ENCODE results near the gene PPARD. TPM values are rescaled to one million over a fixed set of nuclear protein-coding genes. Genes with fewer than 3 reads are reported as not detected.
A peak's percentile ranks its signal among the peaks of the same experiment; 100 is the strongest.

The PPARD gene
- total and polyA plus RNA-seq, 2 of the 13 experiments (the other 11 are each of a cell fraction or from before 2014, with no cell fraction given) = 6.1 to 13.3 TPM

DNA sequence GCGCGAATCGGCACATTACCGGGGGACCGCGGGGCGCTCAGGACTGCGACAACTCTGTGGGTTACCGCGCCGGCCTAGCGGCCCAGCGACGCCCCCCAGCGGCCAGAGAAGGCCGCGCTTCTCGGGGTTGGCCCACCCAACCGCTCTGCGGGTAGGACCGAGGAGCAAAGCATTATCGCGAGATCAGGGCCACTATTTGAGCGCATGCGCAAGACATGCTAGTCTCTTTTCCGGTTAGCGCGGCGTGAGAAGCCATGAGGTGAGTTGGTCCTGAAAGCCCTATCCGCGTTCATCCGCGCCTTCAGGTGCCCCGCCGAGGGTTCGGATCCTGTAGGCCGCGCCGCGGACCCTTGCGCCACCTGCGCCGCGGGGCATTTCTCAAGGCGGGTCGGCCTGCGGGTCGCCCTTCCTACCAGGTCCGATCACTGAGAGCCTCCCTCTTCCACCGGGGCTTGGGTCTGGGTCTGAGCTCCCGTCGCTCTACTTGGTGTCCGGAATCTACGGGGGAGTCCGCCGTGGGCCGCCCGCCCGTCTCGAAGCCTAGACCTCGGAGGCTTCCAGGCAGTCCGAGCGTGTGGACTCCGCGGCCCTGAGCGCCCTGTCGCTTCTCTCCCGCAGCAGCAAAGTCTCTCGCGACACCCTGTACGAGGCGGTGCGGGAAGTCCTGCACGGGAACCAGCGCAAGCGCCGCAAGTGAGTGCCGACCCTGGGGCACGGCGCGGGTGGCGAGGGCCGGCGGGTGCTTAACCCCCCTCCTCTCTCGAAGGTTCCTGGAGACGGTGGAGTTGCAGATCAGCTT, 126.0 kb downstream of the PPARD start, which contains the start of gene RPL10A (continued):
- TF ChIP-seq, protein P1, sequence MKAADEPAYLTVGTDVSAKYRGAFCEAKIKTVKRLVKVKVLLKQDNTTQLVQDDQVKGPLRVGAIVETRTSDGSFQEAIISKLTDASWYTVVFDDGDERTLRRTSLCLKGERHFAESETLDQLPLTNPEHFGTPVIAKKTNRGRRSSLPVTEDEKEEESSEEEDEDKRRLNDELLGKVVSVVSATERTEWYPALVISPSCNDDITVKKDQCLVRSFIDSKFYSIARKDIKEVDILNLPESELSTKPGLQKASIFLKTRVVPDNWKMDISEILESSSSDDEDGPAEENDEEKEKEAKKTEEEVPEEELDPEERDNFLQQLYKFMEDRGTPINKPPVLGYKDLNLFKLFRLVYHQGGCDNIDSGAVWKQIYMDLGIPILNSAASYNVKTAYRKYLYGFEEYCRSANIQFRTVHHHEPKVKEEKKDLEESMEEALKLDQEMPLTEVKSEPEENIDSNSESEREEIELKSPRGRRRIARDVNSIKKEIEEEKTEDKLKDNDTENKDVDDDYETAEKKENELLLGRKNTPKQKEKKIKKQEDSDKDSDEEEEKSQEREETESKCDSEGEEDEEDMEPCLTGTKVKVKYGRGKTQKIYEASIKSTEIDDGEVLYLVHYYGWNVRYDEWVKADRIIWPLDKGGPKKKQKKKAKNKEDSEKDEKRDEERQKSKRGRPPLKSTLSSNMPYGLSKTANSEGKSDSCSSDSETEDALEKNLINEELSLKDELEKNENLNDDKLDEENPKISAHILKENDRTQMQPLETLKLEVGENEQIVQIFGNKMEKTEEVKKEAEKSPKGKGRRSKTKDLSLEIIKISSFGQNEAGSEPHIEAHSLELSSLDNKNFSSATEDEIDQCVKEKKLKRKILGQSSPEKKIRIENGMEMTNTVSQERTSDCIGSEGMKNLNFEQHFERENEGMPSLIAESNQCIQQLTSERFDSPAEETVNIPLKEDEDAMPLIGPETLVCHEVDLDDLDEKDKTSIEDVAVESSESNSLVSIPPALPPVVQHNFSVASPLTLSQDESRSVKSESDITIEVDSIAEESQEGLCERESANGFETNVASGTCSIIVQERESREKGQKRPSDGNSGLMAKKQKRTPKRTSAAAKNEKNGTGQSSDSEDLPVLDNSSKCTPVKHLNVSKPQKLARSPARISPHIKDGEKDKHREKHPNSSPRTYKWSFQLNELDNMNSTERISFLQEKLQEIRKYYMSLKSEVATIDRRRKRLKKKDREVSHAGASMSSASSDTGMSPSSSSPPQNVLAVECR (CRISPR knock-in tag; IDR thresholded peaks at IDR 0.05; ENCODE audit: borderline replicate concordance) = peak; percentile 96
- TF ChIP-seq ZNF569 (CRISPR knock-in tag; IDR thresholded peaks at IDR 0.05; ENCODE audit: borderline replicate concordance) (peak; percentile 92; the same call in 1 of the 2 replicates), ZNF224 (CRISPR knock-in tag; IDR thresholded peaks at IDR 0.05) (peak; percentile 99), NPAS2 (CRISPR knock-in tag; IDR thresholded peaks at IDR 0.05; ENCODE audit: borderline replicate concordance) (no peak), NFATC3 (CRISPR knock-in tag; IDR thresholded peaks at IDR 0.05) (no peak), ZNF775 (CRISPR knock-in tag; IDR thresholded peaks at IDR 0.05; ENCODE audit: borderline replicate concordance) (peak; percentile 89; the same call in 1 of the 2 replicates), MLLT10 (CRISPR knock-in tag; IDR thresholded peaks at IDR 0.05) (no peak), TBL1XR1 (IDR thresholded peaks at IDR 0.05; ENCODE audit: borderline replicate concordance, low read length, partially characterized antibody) (peak; percentile 88), FOXJ3 (CRISPR knock-in tag; IDR thresholded peaks at IDR 0.05; ENCODE audit: borderline replicate concordance) (no peak; the same call in 1 of the 2 replicates), ZNF891 (CRISPR knock-in tag; IDR thresholded peaks at IDR 0.05) (peak; percentile 99), THAP11 (CRISPR knock-in tag; IDR thresholded peaks at IDR 0.05) (peak; percentile 88), ZNF557 (CRISPR knock-in tag; IDR thresholded peaks at IDR 0.05) (peak; percentile 80; the same call in 1 of the 2 replicates), TGIF2 (CRISPR knock-in tag; IDR thresholded peaks at IDR 0.05) (peak; percentile 86), KMT2A (CRISPR knock-in tag; IDR thresholded peaks at IDR 0.05) (peak; percentile 96), TCF7L2 (IDR thresholded peaks at IDR 0.05; ENCODE audit: low read depth, low read length) (no peak), ZNF256 (CRISPR knock-in tag; conservative IDR thresholded peaks at IDR 0.05) (no peak)
- TF ChIP-seq, protein P2, sequence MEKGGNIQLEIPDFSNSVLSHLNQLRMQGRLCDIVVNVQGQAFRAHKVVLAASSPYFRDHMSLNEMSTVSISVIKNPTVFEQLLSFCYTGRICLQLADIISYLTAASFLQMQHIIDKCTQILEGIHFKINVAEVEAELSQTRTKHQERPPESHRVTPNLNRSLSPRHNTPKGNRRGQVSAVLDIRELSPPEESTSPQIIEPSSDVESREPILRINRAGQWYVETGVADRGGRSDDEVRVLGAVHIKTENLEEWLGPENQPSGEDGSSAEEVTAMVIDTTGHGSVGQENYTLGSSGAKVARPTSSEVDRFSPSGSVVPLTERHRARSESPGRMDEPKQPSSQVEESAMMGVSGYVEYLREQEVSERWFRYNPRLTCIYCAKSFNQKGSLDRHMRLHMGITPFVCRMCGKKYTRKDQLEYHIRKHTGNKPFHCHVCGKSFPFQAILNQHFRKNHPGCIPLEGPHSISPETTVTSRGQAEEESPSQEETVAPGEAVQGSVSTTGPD (CRISPR knock-in tag; IDR thresholded peaks at IDR 0.05) = 0 out of 2 replicates have a peak, but pooled peaks have one; percentile 5
- TF ChIP-seq, protein P3, sequence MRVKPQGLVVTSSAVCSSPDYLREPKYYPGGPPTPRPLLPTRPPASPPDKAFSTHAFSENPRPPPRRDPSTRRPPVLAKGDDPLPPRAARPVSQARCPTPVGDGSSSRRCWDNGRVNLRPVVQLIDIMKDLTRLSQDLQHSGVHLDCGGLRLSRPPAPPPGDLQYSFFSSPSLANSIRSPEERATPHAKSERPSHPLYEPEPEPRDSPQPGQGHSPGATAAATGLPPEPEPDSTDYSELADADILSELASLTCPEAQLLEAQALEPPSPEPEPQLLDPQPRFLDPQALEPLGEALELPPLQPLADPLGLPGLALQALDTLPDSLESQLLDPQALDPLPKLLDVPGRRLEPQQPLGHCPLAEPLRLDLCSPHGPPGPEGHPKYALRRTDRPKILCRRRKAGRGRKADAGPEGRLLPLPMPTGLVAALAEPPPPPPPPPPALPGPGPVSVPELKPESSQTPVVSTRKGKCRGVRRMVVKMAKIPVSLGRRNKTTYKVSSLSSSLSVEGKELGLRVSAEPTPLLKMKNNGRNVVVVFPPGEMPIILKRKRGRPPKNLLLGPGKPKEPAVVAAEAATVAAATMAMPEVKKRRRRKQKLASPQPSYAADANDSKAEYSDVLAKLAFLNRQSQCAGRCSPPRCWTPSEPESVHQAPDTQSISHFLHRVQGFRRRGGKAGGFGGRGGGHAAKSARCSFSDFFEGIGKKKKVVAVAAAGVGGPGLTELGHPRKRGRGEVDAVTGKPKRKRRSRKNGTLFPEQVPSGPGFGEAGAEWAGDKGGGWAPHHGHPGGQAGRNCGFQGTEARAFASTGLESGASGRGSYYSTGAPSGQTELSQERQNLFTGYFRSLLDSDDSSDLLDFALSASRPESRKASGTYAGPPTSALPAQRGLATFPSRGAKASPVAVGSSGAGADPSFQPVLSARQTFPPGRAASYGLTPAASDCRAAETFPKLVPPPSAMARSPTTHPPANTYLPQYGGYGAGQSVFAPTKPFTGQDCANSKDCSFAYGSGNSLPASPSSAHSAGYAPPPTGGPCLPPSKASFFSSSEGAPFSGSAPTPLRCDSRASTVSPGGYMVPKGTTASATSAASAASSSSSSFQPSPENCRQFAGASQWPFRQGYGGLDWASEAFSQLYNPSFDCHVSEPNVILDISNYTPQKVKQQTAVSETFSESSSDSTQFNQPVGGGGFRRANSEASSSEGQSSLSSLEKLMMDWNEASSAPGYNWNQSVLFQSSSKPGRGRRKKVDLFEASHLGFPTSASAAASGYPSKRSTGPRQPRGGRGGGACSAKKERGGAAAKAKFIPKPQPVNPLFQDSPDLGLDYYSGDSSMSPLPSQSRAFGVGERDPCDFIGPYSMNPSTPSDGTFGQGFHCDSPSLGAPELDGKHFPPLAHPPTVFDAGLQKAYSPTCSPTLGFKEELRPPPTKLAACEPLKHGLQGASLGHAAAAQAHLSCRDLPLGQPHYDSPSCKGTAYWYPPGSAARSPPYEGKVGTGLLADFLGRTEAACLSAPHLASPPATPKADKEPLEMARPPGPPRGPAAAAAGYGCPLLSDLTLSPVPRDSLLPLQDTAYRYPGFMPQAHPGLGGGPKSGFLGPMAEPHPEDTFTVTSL (CRISPR knock-in tag; IDR thresholded peaks at IDR 0.05; ENCODE audit: borderline replicate concordance) = peak; percentile 9; the same call in 1 of the 2 replicates

Measured in HepG2 (cell line).